MM.1S (cell line): Measurements from ENCODE around the gene HTRA1.

ENCODE experiments used
- EZH2 ChIP-seq: fragments of 300-600 bp; sonication (generic); optimal IDR thresholded peaks from 2 replicates; pipeline ENCODE3; 2017; ENCODE audit warnings: low read depth, mild to moderate bottlenecking, antibody characterized with exemption, low read length, mixed read lengths
- EZH2phosphoT487 ChIP-seq: fragments of 300-600 bp; sonication (generic); IDR thresholded peaks from 2 replicates; pipeline ENCODE4 v1.6.1; 2018; ENCODE audit warnings: antibody characterized with exemption, low read length
- TF ChIP-seq, protein P1 (sequence below): fragments of 300-600 bp; sonication (generic); IDR thresholded peaks from 2 replicates; pipeline ENCODE4 v1.5.1; 2016; ENCODE audit warnings: antibody characterized with exemption, low read length, mixed read lengths

DNA sequence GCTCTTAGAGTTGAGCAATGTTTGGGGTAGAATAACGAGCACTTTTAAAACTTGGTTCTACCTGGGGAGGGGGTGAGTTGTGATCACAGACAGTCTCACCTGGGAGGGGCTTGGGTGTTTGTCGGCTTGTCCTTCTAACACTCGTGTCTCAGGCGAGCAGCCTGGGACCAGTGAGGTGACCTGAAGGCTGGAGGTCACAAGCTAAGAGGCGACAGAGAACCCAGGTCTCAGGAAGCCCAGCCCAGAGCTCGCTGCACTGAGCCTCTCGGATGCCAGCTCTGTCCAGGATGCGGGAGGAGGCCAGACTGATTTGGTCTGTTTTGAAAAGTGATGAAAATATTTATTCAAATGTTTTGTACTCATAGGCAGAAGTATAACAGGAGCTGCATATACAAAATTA, 11.8 kb downstream of the HTRA1 start:
- TF ChIP-seq, protein P1, sequence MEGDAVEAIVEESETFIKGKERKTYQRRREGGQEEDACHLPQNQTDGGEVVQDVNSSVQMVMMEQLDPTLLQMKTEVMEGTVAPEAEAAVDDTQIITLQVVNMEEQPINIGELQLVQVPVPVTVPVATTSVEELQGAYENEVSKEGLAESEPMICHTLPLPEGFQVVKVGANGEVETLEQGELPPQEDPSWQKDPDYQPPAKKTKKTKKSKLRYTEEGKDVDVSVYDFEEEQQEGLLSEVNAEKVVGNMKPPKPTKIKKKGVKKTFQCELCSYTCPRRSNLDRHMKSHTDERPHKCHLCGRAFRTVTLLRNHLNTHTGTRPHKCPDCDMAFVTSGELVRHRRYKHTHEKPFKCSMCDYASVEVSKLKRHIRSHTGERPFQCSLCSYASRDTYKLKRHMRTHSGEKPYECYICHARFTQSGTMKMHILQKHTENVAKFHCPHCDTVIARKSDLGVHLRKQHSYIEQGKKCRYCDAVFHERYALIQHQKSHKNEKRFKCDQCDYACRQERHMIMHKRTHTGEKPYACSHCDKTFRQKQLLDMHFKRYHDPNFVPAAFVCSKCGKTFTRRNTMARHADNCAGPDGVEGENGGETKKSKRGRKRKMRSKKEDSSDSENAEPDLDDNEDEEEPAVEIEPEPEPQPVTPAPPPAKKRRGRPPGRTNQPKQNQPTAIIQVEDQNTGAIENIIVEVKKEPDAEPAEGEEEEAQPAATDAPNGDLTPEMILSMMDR = no peak
- TF ChIP-seq EZH2 (no peak), EZH2phosphoT487 (no peak)
